Activated B cell treated with CpG ODN at 0.5 μM for 24 hours (primary cell): ENCODE results near the gene SDHB. TPM values are rescaled to one million over a fixed set of nuclear protein-coding genes. Genes with fewer than 3 reads are reported as not detected.

ENCODE experiments used
- ATAC-seq: fragments of 200-7000 bp; cut with Tn5 transposase; one replicate; pipeline ENCODE4 v1.10.0; 2021; ENCODE audit warnings: low read depth, mild to moderate bottlenecking, moderate library complexity
- CTCF ChIA-PET: fragments of 350-600 bp; sonication (Branson Sonifier 250); formaldehyde crosslinking; loops from one replicate; lab custom pipeline; 2021; ENCODE audit warnings: antibody characterized with exemption; lab: Charles Lee
- POLR2A ChIA-PET: fragments of 350-600 bp; sonication (Branson Sonifier 250); formaldehyde crosslinking; loops from one replicate; lab custom pipeline; 2021; ENCODE audit warnings: antibody characterized with exemption; lab: Charles Lee
- DNase-seq: peaks from one replicate; pipeline ENCODE4 v3.0.0; 2022
- H3K27ac Mint-ChIP-seq: one replicate; pipeline ENCODE4 v1.8.0; 2020; ENCODE audit warnings: mixed read lengths
- H3K27me3 Mint-ChIP-seq: one replicate; pipeline ENCODE4 v1.8.0; 2021; ENCODE audit warnings: mixed read lengths
- H3K36me3 Mint-ChIP-seq: one replicate; pipeline ENCODE4 v1.8.0; 2021; ENCODE audit warnings: low read depth, mixed read lengths
- H3K4me1 Mint-ChIP-seq: one replicate; pipeline ENCODE4 v1.8.0; 2021; ENCODE audit warnings: mixed read lengths
- H3K4me3 Mint-ChIP-seq: one replicate; pipeline ENCODE4 v1.8.0; 2020; ENCODE audit warnings: mild to moderate bottlenecking, mixed read lengths
- H3K9me3 Mint-ChIP-seq: one replicate; pipeline ENCODE4 v1.8.0; 2020; ENCODE audit warnings: mixed read lengths
- CTCF ChIP-seq: fragments of 200-600 bp; IDR thresholded peaks from one replicate; pipeline ENCODE4 v1.8.0; 2022; ENCODE audit warnings: antibody characterized with exemption, mild to moderate bottlenecking
- intact Hi-C: fragments of 100-400 bp; cut with micrococcal nuclease; formaldehyde crosslinking; loops from one replicate; pipeline ENCODE4 v1.15.1; 2024
- total RNA-seq: library from RNA; stranded (reverse); gene quantifications from 2 replicates; pipeline ENCODE4 v1.2.3, GENCODE V29; 2022

Gene SDHB
- total RNA-seq, 1 donor from 2014 or later: 70.7 TPM

- TF ChIP-seq CTCF: no peak
- ATAC-seq (no peak), DNase-seq (no peak)
- intact Hi-C loops: no loop called here
- Mint-ChIP-seq H3K36me3 (no peaks in the 10 kb centered on the region), H3K4me1 (no peaks in the 10 kb centered on the region), H3K27ac (no peak overlapping the region), H3K9me3 (no peaks in the 10 kb centered on the region), H3K27me3 (peaks cover 8% of the 10 kb centered on the region), H3K4me3 (no peak overlapping the region)
- ChIA-PET CTCF (no interaction called here), POLR2A (no interaction called here)
Measured at GRCh38 chr1:17098446-17099317, 44.9 kb upstream of the SDHB start.

GRCh38 chr1:17097787-17098186 is 44.0 kb upstream of the SDHB start:
- intact Hi-C loops: no loop called here
- ChIA-PET POLR2A (no interaction called here), CTCF (no interaction called here)
- Mint-ChIP-seq H3K4me3 (no peak overlapping the region), H3K9me3 (no peaks in the 10 kb centered on the region), H3K4me1 (no peaks in the 10 kb centered on the region), H3K27ac (no peak overlapping the region), H3K36me3 (no peaks in the 10 kb centered on the region), H3K27me3 (peaks cover 8% of the 10 kb centered on the region)
- DNase-seq (no peak), ATAC-seq (no peak)
- TF ChIP-seq CTCF: no peak

GRCh38 chr1:17097147-17097546 is 43.3 kb upstream of the SDHB start:
- DNase-seq (no peak), ATAC-seq (no peak)
- peaks cover 8% of the 10 kb centered on the region for H3K27me3 Mint-ChIP-seq
- peaks cover 3% of the 10 kb centered on the region for H3K9me3 Mint-ChIP-seq
- intact Hi-C loops: no loop called here
- TF ChIP-seq CTCF: no peak
- no peaks in the 10 kb centered on the region for H3K4me1 Mint-ChIP-seq
- H3K36me3 Mint-ChIP-seq: no peaks in the 10 kb centered on the region
- H3K27ac Mint-ChIP-seq: no peak overlapping the region
- ChIA-PET POLR2A (no interaction called here), CTCF (no interaction called here)
- no peak overlapping the region for H3K4me3 Mint-ChIP-seq

- no peak for TF ChIP-seq CTCF
- no peak overlapping the region for H3K4me3 Mint-ChIP-seq
- ChIA-PET CTCF (no interaction called here), POLR2A (no interaction called here)
- no peaks in the 10 kb centered on the region for H3K4me1 Mint-ChIP-seq
- DNase-seq: no peak
- peaks cover 9% of the 10 kb centered on the region for H3K27me3 Mint-ChIP-seq
- ATAC-seq: no peak
- intact Hi-C loops: no loop called here
- H3K27ac Mint-ChIP-seq: no peak overlapping the region
- H3K9me3 Mint-ChIP-seq: peaks cover 4% of the 10 kb centered on the region
- H3K36me3 Mint-ChIP-seq: no peaks in the 10 kb centered on the region
Measured at GRCh38 chr1:17096584-17096983, 42.8 kb upstream of the SDHB start.

- TF ChIP-seq CTCF: no peak
- CTCF ChIA-PET: no interaction called here
- H3K9me3 Mint-ChIP-seq: peaks cover 5% of the 10 kb centered on the region
- H3K27ac Mint-ChIP-seq: no peak overlapping the region
- ATAC-seq (no peak), DNase-seq (no peak)
- H3K27me3 Mint-ChIP-seq: peaks cover 11% of the 10 kb centered on the region
- no peaks in the 10 kb centered on the region for H3K4me1 Mint-ChIP-seq
- intact Hi-C loops: no loop called here
- POLR2A ChIA-PET: no interaction called here
- no peaks in the 10 kb centered on the region for H3K36me3 Mint-ChIP-seq
- H3K4me3 Mint-ChIP-seq: no peak overlapping the region
Measured at GRCh38 chr1:17095141-17095540, 41.3 kb upstream of the SDHB start.
